ENCODE measurements around the gene PIKFYVE.
A peak's percentile ranks its signal among the peaks of the same experiment; 100 is the strongest.
"Not testable (repeated sequence)": the region's sequence is repeated elsewhere in the genome, so short reads cannot be mapped to it uniquely, and the experiment has no call there.

The PIKFYVE gene

GRCh38 chr2:208250388-208250787, 15.7 kb upstream of the PIKFYVE start:
- Mint-ChIP-seq H3K4me1 (ENCODE audit: low read depth) (peaks cover 57% of the 10 kb centered on the region), H3K36me3 (ENCODE audit: low read depth) (peaks cover 93% of the 10 kb centered on the region), H3K27me3 (no peaks in the 10 kb centered on the region), H3K9me3 (no peaks in the 10 kb centered on the region), H3K27ac (no peak overlapping the region), H3K4me3 (no peak overlapping the region)
- intact Hi-C loops (cut with micrococcal nuclease), result no loop called here

GRCh38 chr2:208251098-208251497, 15.0 kb upstream of the PIKFYVE start:
- Mint-ChIP-seq H3K4me1 (ENCODE audit: low read depth) (peaks cover 63% of the 10 kb centered on the region), H3K27me3 (no peaks in the 10 kb centered on the region), H3K4me3 (peak overlapping the region; percentile 64), H3K27ac (peak overlapping the region; percentile 72), H3K9me3 (no peaks in the 10 kb centered on the region), H3K36me3 (ENCODE audit: low read depth) (peaks cover 86% of the 10 kb centered on the region)
- intact Hi-C loops (cut with micrococcal nuclease), result no loop called here

- Mint-ChIP-seq H3K27me3 (no peaks in the 10 kb centered on the region), H3K36me3 (ENCODE audit: low read depth) (peaks cover 67% of the 10 kb centered on the region), H3K27ac (peak overlapping the region; percentile 86), H3K4me3 (peak overlapping the region; percentile 96), H3K4me1 (ENCODE audit: low read depth) (peaks cover 50% of the 10 kb centered on the region), H3K9me3 (no peaks in the 10 kb centered on the region)
- intact Hi-C loops (cut with micrococcal nuclease), result no loop called here
Measured at GRCh38 chr2:208252716-208253492, 13.2 kb upstream of the PIKFYVE start.

GRCh38 chr2:208253600-208254117, 12.4 kb upstream of the PIKFYVE start:
- Mint-ChIP-seq H3K27me3 (no peaks in the 10 kb centered on the region), H3K36me3 (ENCODE audit: low read depth) (peaks cover 60% of the 10 kb centered on the region), H3K4me3 (peak overlapping the region; percentile 96), H3K9me3 (no peaks in the 10 kb centered on the region), H3K4me1 (ENCODE audit: low read depth) (peaks cover 49% of the 10 kb centered on the region), H3K27ac (peak overlapping the region; percentile 86)
- intact Hi-C loops (cut with micrococcal nuclease), result loop anchor here (1.0 to 2.0 kb wide), 3 partner anchors 69 to 151 kb away; no protein-coding TSS in a partner anchor

GRCh38 chr2:208254118-208254870, 11.8 kb upstream of the PIKFYVE start:
- Mint-ChIP-seq H3K36me3 (ENCODE audit: low read depth) (peaks cover 54% of the 10 kb centered on the region), H3K9me3 (no peaks in the 10 kb centered on the region), H3K27ac (peak overlapping the region; percentile 86), H3K4me3 (peak overlapping the region; percentile 96), H3K4me1 (ENCODE audit: low read depth) (peaks cover 46% of the 10 kb centered on the region), H3K27me3 (no peaks in the 10 kb centered on the region)
- intact Hi-C loops (cut with micrococcal nuclease), result loop anchor here (1.0 to 2.0 kb wide), 3 partner anchors 69 to 151 kb away; no protein-coding TSS in a partner anchor

GRCh38 chr2:208254871-208255556, 11.0 kb upstream of the PIKFYVE start, which contains the start of gene IDH1:
TSS of gene IDH1 (minus strand) at chr2:208255071. CDS start at chr2:208251551, 3,520 bp downstream.
- Mint-ChIP-seq H3K4me3 (peak within 1 kb of the TSS; percentile 96), H3K27me3 (no peaks in the 10 kb centered on the region), H3K36me3 (ENCODE audit: low read depth) (peaks cover 46% of the 10 kb centered on the region), H3K9me3 (no peaks in the 10 kb centered on the region), H3K27ac (peak within 1 kb of the TSS; percentile 86), H3K4me1 (ENCODE audit: low read depth) (peaks cover 39% of the 10 kb centered on the region)
- intact Hi-C loops (cut with micrococcal nuclease), result loop anchor here (1.0 to 2.0 kb wide), 4 partner anchors 10 to 152 kb away; no protein-coding TSS in a partner anchor

- Mint-ChIP-seq H3K36me3 (ENCODE audit: low read depth) (peaks cover 40% of the 10 kb centered on the region), H3K9me3 (no peaks in the 10 kb centered on the region), H3K27me3 (no peaks in the 10 kb centered on the region), H3K4me3 (peak overlapping the region; percentile 96), H3K4me1 (ENCODE audit: low read depth) (peaks cover 33% of the 10 kb centered on the region), H3K27ac (peak overlapping the region; percentile 86)
- intact Hi-C loops (cut with micrococcal nuclease), result loop anchor here (1.0 to 2.0 kb wide), 3 partner anchors 10 to 153 kb away; no protein-coding TSS in a partner anchor
Measured at GRCh38 chr2:208255557-208256106, 10.4 kb upstream of the PIKFYVE start.

- Mint-ChIP-seq H3K9me3 (no peaks in the 10 kb centered on the region), H3K36me3 (ENCODE audit: low read depth) (peaks cover 34% of the 10 kb centered on the region), H3K27me3 (no peaks in the 10 kb centered on the region), H3K4me3 (no peak overlapping the region), H3K4me1 (ENCODE audit: low read depth) (peaks cover 26% of the 10 kb centered on the region), H3K27ac (peak overlapping the region; percentile 11)
- intact Hi-C loops (cut with micrococcal nuclease), result no loop called here
Measured at GRCh38 chr2:208256192-208256782, 9.8 kb upstream of the PIKFYVE start.

GRCh38 chr2:208256849-208257813, 8.9 kb upstream of the PIKFYVE start:
- peaks cover 19% of the 10 kb centered on the region for H3K4me1 Mint-ChIP-seq (ENCODE audit: low read depth)
- H3K36me3 Mint-ChIP-seq (ENCODE audit: low read depth), result peaks cover 25% of the 10 kb centered on the region
- intact Hi-C loops (cut with micrococcal nuclease); H3K27me3 Mint-ChIP-seq; H3K4me3 Mint-ChIP-seq; H3K9me3 Mint-ChIP-seq: not testable (repeated sequence)
- H3K27ac Mint-ChIP-seq, result peak overlapping the region; percentile 11

GRCh38 chr2:208265371-208265800, 669 bp upstream of the PIKFYVE start:
- Mint-ChIP-seq H3K27ac (peak overlapping the region; percentile 94), H3K27me3 (no peaks in the 10 kb centered on the region), H3K9me3 (no peaks in the 10 kb centered on the region), H3K4me3 (peak overlapping the region; percentile 91), H3K36me3 (ENCODE audit: low read depth) (peaks cover 23% of the 10 kb centered on the region), H3K4me1 (ENCODE audit: low read depth) (peaks cover 43% of the 10 kb centered on the region)
- intact Hi-C loops (cut with micrococcal nuclease), result loop anchor here (1.0 to 5.0 kb wide), 2 partner anchors 10 to 93 kb away; partner anchors contain the start of gene IDH1

GRCh38 chr2:208266553-208266893, 468 bp downstream of the PIKFYVE start:
- Mint-ChIP-seq H3K27me3 (no peaks in the 10 kb centered on the region), H3K4me1 (ENCODE audit: low read depth) (peaks cover 43% of the 10 kb centered on the region)
- intact Hi-C loops (cut with micrococcal nuclease), result loop anchor here (1.0 to 5.0 kb wide), 2 partner anchors 94 to 641 kb away; partner anchors contain the start of gene METTL21A

GRCh38 chr2:208266936-208267335, 881 bp downstream of the PIKFYVE start:
- Mint-ChIP-seq H3K27ac (peak overlapping the region; percentile 94), H3K4me3 (peak overlapping the region; percentile 91), H3K4me1 (ENCODE audit: low read depth) (peaks cover 43% of the 10 kb centered on the region), H3K9me3 (no peaks in the 10 kb centered on the region), H3K36me3 (ENCODE audit: low read depth) (peaks cover 39% of the 10 kb centered on the region), H3K27me3 (no peaks in the 10 kb centered on the region)
- intact Hi-C loops (cut with micrococcal nuclease), result loop anchor here (1.0 to 5.0 kb wide), 2 partner anchors 95 to 642 kb away; partner anchors contain the start of gene METTL21A

More at GRCh38 chr2:208266553-208266893, 468 bp downstream of the PIKFYVE start:
- H3K27ac Mint-ChIP-seq, result peak overlapping the region; percentile 94
- H3K4me3 Mint-ChIP-seq, result peak overlapping the region; percentile 91
- peaks cover 35% of the 10 kb centered on the region for H3K36me3 Mint-ChIP-seq (ENCODE audit: low read depth)
- H3K9me3 Mint-ChIP-seq, result no peaks in the 10 kb centered on the region

Data from dendritic cell treated with granulocyte-macrophage colony-stimulating factor and Interleukin-4, amounts not matched to agents 40 ng/mL and 50 ng/mL, for 4 days (primary cell).